HepG2 (cell line): ENCODE results near the gene RPLP2. TPM values are rescaled to one million over a fixed set of nuclear protein-coding genes. Genes with fewer than 3 reads are reported as not detected.

ENCODE experiments used
- AGO1 ChIP-seq: fragments of 200-400 bp; formaldehyde crosslinking; IDR thresholded peaks from 2 replicates; pipeline ENCODE4 v1.6.1; 2017; ENCODE audit warnings: mild to moderate bottlenecking, low read depth, low read length, moderate library complexity; ENCODE audit not compliant: poor library complexity, severe bottlenecking
- ARID2 ChIP-seq: sonication (generic); formaldehyde crosslinking; IDR thresholded peaks from 2 replicates; pipeline ENCODE4 v1.8.1; 2022; ENCODE audit warnings: mild to moderate bottlenecking, missing genetic modification reagents, borderline replicate concordance
- ATF5 ChIP-seq: sonication (generic); formaldehyde crosslinking; IDR thresholded peaks from 2 replicates; pipeline ENCODE4 v1.4.0; 2020; ENCODE audit warnings: mild to moderate bottlenecking, low read depth, missing genetic modification reagents
- HMGA1 ChIP-seq: sonication (generic); formaldehyde crosslinking; conservative IDR thresholded peaks from 2 replicates; pipeline ENCODE4 v1.4.0; 2020; ENCODE audit warnings: missing genetic modification reagents
- HNRNPL ChIP-seq: fragments of 200-400 bp; formaldehyde crosslinking; IDR thresholded peaks from 2 replicates; pipeline ENCODE4 v1.6.1; 2017; ENCODE audit warnings: mild to moderate bottlenecking, low read depth, low read length
- NR2C2 ChIP-seq: sonication (generic); formaldehyde crosslinking; IDR thresholded peaks from 2 replicates; pipeline ENCODE4 v1.4.0; 2020; ENCODE audit warnings: missing genetic modification reagents, mild to moderate bottlenecking, moderate library complexity, borderline replicate concordance
- NR2F2 ChIP-seq: IDR thresholded peaks from 2 replicates; pipeline ENCODE4 v1.6.1; 2012; ENCODE audit warnings: low read depth, inconsistent platforms, borderline replicate concordance
- POLR2G ChIP-seq: fragments of 200-400 bp; formaldehyde crosslinking; IDR thresholded peaks from 2 replicates; pipeline ENCODE4 v1.6.1; 2018; ENCODE audit warnings: mild to moderate bottlenecking, low read depth, low read length, moderate library complexity
- RBM22 ChIP-seq: fragments of 200-400 bp; formaldehyde crosslinking; optimal IDR thresholded peaks from 2 replicates; pipeline ENCODE3; 2017; ENCODE audit warnings: mild to moderate bottlenecking, low read length, moderate library complexity
- SALL2 ChIP-seq: sonication (generic); formaldehyde crosslinking; IDR thresholded peaks from 2 replicates; pipeline ENCODE4 v1.8.1; 2023; ENCODE audit warnings: mild to moderate bottlenecking, missing genetic modification reagents, inconsistent platforms
- ZBTB10 ChIP-seq: sonication (generic); formaldehyde crosslinking; IDR thresholded peaks from 2 replicates; pipeline ENCODE4 v1.4.0; 2020; ENCODE audit warnings: missing genetic modification reagents, borderline replicate concordance
- ZBTB49 ChIP-seq: sonication (generic); formaldehyde crosslinking; IDR thresholded peaks from 2 replicates; pipeline ENCODE4 v1.4.0; 2020; ENCODE audit warnings: missing genetic modification reagents, borderline replicate concordance
- ZFP36L2 ChIP-seq: sonication (generic); formaldehyde crosslinking; IDR thresholded peaks from 2 replicates; pipeline ENCODE4 v1.4.0; 2020; ENCODE audit warnings: missing genetic modification reagents
- ZFP41 ChIP-seq: sonication (generic); formaldehyde crosslinking; IDR thresholded peaks from 2 replicates; pipeline ENCODE4 v1.4.0; 2020; ENCODE audit warnings: mild to moderate bottlenecking, missing genetic modification reagents, borderline replicate concordance
- ZNF354B ChIP-seq: sonication (generic); formaldehyde crosslinking; IDR thresholded peaks from 2 replicates; pipeline ENCODE4 v1.8.0; 2022; ENCODE audit warnings: mild to moderate bottlenecking, missing genetic modification reagents
- ZNF484 ChIP-seq: sonication (generic); formaldehyde crosslinking; IDR thresholded peaks from 2 replicates; pipeline ENCODE4 v1.5.1; 2020; ENCODE audit warnings: mild to moderate bottlenecking, low read depth, missing genetic modification reagents, borderline replicate concordance
- ZNF740 ChIP-seq: sonication (generic); formaldehyde crosslinking; IDR thresholded peaks from 2 replicates; pipeline ENCODE4 v1.4.0; 2020; ENCODE audit warnings: missing genetic modification reagents
- ZNF800 ChIP-seq: sonication (generic); formaldehyde crosslinking; IDR thresholded peaks from 2 replicates; pipeline ENCODE4 v1.4.0; 2020; ENCODE audit warnings: missing genetic modification reagents
- polyA plus RNA-seq, 8 experiments: library from polyadenylated mRNA; depleted of rRNA in 3 of 8; stranded (reverse) in 7 of 8; unstranded in 1 of 8; fragments of >200 nt; fragmentation: Illumina TruSeq in 4 of 8; extraction: Trizol in 4 of 8; gene quantifications; 2 replicates each; pipeline versions ENCODE4 v1.2.1 to v1.2.3, GENCODE V29; 2011 to 2016; ENCODE audit warnings: low read depth in 4 of 8, missing spikeins in 1 of 8, mixed read lengths in 1 of 8; ENCODE audit not compliant: insufficient read depth in 1 of 8
- total RNA-seq, 5 experiments: library from RNA; depleted of rRNA; stranded (reverse); fragments of >200 nt; fragmentation: Illumina TruSeq; extraction: Trizol; gene quantifications; 2 replicates each; pipeline ENCODE4 v1.2.3, GENCODE V29; 2016; ENCODE audit warnings: low read depth in 1 of 5

The RPLP2 gene
- total and polyA plus RNA-seq, 2 of the 13 experiments (the other 11 are each of a cell fraction or from before 2014, with no cell fraction given) = 978 to 2,106 TPM

- peak; percentile 80; the same call in 1 of the 2 replicates for TF ChIP-seq ARID2 (CRISPR knock-in tag)
- no peak for TF ChIP-seq RBM22
- TF ChIP-seq ZBTB10 (CRISPR knock-in tag) = 0 out of 2 replicates have a peak, but pooled peaks have one; percentile 12
- no peak for TF ChIP-seq ZBTB49 (CRISPR knock-in tag)
- TF ChIP-seq NR2C2 = no peak
- no peak for TF ChIP-seq ATF5 (CRISPR knock-in tag)
- no peak for TF ChIP-seq HNRNPL
- no peak; the same call in 1 of the 2 replicates for TF ChIP-seq ZNF354B (CRISPR knock-in tag)
- TF ChIP-seq ZNF740 = no peak
- TF ChIP-seq ZNF800 (CRISPR knock-in tag) = peak; percentile 75; the same call in 1 of the 2 replicates
- TF ChIP-seq AGO1 = no peak
- peak; percentile 0; the same call in 1 of the 2 replicates for TF ChIP-seq ZFP36L2 (CRISPR knock-in tag)
- no peak for TF ChIP-seq HMGA1 (CRISPR knock-in tag)
- no peak for TF ChIP-seq ZNF484 (CRISPR knock-in tag)
- TF ChIP-seq SALL2 (CRISPR knock-in tag) = no peak
- peak; percentile 19; the same call in 1 of the 2 replicates for TF ChIP-seq POLR2G
- TF ChIP-seq NR2F2 = no peak; the same call in 1 of the 2 replicates
- no peak for TF ChIP-seq ZFP41 (CRISPR knock-in tag)
Measured at GRCh38 chr11:808427-809286, 1.1 kb upstream of the RPLP2 start (continued).
